Measurements from ENCODE around the gene MTOR. TPM values are rescaled to one million over a fixed set of nuclear protein-coding genes. Genes with fewer than 3 reads are reported as not detected.

Gene MTOR
- total RNA-seq (10 to 100 TPM; 28.4 to 50.9 (median 37.5) TPM), polyA plus RNA-seq (10 to 100 TPM; 12.5 to 16.5 (median 14.6) TPM)
- long read RNA-seq, donor 1, partial matches to known transcripts, result 0 of 1 reads
- long read RNA-seq, donor 1, other reads (novel, unspliced or antisense), result 0 of 1 reads
- long read RNA-seq, donor 2, result 0 reads

DNA sequence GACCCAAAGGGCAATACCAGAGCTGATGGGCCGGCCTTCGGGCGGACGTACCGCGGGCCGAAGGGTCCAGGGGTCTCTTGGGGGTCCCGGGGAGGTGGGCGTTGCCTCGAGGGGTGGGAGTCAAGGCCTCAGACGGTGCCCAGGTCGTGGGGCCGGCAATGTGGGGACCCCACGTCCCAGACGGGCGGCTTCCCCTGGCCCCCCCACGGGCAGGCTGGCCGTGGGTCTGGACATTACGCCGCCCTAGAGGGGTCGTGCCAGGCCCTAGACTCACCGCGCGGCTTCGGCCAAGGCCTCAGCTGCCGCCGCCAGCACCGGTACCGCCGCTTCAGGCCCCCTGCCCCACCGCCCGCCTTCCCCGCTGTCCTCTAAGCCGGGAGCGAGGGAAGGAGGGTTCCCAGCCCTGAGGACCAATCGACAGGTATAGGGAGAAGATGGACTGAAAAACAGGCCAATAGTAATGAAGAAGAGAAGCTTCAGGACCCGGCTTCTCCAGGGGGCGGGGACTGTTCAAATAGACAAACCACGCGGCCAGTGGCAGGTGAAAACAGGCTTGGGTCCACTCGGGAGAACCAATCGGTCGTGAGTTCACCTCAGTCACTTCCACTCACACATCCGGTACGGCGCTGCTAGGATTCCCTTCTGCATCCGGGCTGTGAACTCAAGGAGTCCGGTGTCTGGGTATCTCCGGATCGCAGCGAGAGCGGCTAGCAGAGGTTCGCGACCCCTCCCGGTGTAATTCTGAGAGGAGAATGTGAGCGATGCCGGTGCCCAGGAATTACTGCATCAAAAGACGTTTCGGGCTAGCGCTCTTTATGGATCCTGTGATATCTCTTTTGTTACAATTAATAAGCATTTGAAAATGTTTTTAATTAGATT, at the start of gene MTOR:
Gene MTOR, minus strand, starts transcription at position 381 of the 879 bp plus-strand sequence. CDS start 3,142 bp downstream, outside the sequence.
- Histone ChIP-seq H3K4me1 (peaks cover 6 to 30% (median 23%) of the 10 kb centered on the region in 6 donors), H3K9me3 (no peaks in the 10 kb centered on the region), H3K27ac (peak within 1 kb of the TSS; percentile 75 to 93 (median 86)), H3K4me3 (peak within 1 kb of the TSS; percentile 90 to 100 (median 98)), H3K27me3 (replicated peaks in 1 of 7) (no peaks in the 10 kb centered on the region), H3K36me3 (peaks cover 0 to 24% (median 20%) of the 10 kb centered on the region in 6 donors)
- peak; percentile 98 for DNase-seq
- peak; percentile 91 to 92 (median 92) for TF ChIP-seq POLR2AphosphoS5 (IDR thresholded peaks at IDR 0.05)
- TF ChIP-seq, protein P1, sequence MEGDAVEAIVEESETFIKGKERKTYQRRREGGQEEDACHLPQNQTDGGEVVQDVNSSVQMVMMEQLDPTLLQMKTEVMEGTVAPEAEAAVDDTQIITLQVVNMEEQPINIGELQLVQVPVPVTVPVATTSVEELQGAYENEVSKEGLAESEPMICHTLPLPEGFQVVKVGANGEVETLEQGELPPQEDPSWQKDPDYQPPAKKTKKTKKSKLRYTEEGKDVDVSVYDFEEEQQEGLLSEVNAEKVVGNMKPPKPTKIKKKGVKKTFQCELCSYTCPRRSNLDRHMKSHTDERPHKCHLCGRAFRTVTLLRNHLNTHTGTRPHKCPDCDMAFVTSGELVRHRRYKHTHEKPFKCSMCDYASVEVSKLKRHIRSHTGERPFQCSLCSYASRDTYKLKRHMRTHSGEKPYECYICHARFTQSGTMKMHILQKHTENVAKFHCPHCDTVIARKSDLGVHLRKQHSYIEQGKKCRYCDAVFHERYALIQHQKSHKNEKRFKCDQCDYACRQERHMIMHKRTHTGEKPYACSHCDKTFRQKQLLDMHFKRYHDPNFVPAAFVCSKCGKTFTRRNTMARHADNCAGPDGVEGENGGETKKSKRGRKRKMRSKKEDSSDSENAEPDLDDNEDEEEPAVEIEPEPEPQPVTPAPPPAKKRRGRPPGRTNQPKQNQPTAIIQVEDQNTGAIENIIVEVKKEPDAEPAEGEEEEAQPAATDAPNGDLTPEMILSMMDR (IDR thresholded peaks at IDR 0.05 in 8 of 11, conservative IDR thresholded peaks at IDR 0.05 in 3 of 11), result peak in 3 of 11 experiments; percentile 6 to 38 (median 14)
- peak in 1 of 3 donors; percentile 51 for TF ChIP-seq POLR2A (IDR thresholded peaks at IDR 0.05)
- WGBS, 5 donors, result 0 to 1% (median 0%) methylated on average over 52 to 60 of the region's 60 CpGs
- intact Hi-C loops (cut with DNase I; ENCODE audit: low total_unique reads), result no loop called here

GRCh38 chr1:11309385-11309784, 47.0 kb upstream of the MTOR start:
- Histone ChIP-seq H3K9me3 (no peaks in the 10 kb centered on the region), H3K4me3 (no peak overlapping the region), H3K36me3 (no peaks in the 10 kb centered on the region), H3K27me3 (replicated peaks in 1 of 7) (no peaks in the 10 kb centered on the region), H3K4me1 (no peaks in the 10 kb centered on the region), H3K27ac (no peak overlapping the region)
- intact Hi-C loops (cut with DNase I; ENCODE audit: low total_unique reads), result no loop called here
- 87 to 93% (median 91%) methylated on average over 7 of the region's 7 CpGs for WGBS, 5 donors
- no peak for TF ChIP-seq POLR2A (IDR thresholded peaks at IDR 0.05)
- TF ChIP-seq, protein P1 (IDR thresholded peaks at IDR 0.05 in 8 of 11, conservative IDR thresholded peaks at IDR 0.05 in 3 of 11), result no peak
- no peak for TF ChIP-seq POLR2AphosphoS5 (IDR thresholded peaks at IDR 0.05)
- DNase-seq, result no peak

DNA sequence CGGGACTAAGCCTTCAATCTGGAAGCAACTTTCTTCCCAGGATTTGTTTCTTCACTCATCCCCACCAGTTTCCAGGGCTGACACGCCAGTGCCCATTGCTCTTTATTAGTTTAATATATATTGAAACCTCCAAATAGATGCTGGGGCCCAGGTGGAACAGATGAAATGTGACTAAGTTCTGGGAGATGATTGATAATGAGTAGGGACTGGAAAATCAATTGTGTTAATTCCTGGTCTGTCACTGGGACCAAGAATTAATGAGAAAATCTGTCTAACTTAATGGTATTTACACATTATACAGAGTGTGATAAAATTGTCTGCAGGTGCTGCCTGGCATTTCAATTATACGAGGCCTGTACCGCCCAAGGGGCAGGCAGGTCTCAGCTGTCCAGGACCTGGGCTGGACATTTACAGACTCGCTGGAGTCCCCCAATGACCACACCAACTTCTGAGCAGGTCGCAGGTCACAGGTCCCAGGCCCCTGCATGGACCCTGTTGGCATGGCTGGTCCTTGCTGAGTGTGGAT, 46.4 kb upstream of the MTOR start:
- WGBS, 5 donors, result 88 to 91% (median 90%) methylated on average over 6 of the region's 6 CpGs
- intact Hi-C loops (cut with DNase I; ENCODE audit: low total_unique reads), result no loop called here
- DNase-seq, result no peak

More for the DNA sequence above, 46.4 kb upstream of the MTOR start:
- Histone ChIP-seq H3K27ac (no peak overlapping the region), H3K27me3 (replicated peaks in 1 of 7) (no peaks in the 10 kb centered on the region), H3K9me3 (no peaks in the 10 kb centered on the region), H3K4me1 (no peaks in the 10 kb centered on the region), H3K4me3 (no peak overlapping the region), H3K36me3 (no peaks in the 10 kb centered on the region)
- no peak for TF ChIP-seq POLR2A (IDR thresholded peaks at IDR 0.05)
- TF ChIP-seq POLR2AphosphoS5 (IDR thresholded peaks at IDR 0.05), result no peak
- TF ChIP-seq, protein P1 (IDR thresholded peaks at IDR 0.05 in 8 of 11, conservative IDR thresholded peaks at IDR 0.05 in 3 of 11), result no peak

Data from spleen (tissue), 13 donors.